ENCODE data around the gene UNK. TPM values are rescaled to one million over a fixed set of nuclear protein-coding genes. Genes with fewer than 3 reads are reported as not detected.
A peak's percentile ranks its signal among the peaks of the same experiment; 100 is the strongest.

The UNK gene
- total RNA-seq, result 10 to 100 TPM; 21.8 to 24.7 TPM

DNA sequence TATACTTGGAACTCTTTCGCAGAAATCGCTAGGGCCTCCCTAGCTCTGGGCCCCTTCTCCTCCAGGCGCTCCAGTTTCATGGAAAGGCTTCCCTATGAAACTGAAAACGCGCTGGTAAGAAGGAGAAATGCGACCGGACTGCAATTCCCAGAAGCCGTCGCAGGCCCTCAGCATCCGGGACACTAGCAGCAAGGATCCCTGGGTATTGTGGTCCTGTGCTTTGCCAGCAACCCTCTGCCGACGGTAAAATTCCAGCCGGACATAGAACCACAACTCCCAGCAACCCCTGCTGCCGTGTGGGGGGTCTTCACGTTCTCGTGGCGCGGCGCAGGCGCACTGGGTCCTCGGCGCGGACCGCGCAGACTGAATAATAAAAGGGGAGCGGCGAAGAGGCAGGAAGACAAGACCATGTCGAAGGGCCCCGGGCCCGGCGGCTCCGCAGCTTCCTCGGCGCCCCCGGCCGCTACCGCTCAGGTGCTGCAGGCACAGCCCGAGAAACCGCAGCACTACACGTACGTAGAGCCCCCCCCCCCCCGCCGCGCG lies at the start of gene UNK:
TSS of gene UNK (plus strand) at position 334 of the 543 bp plus-strand sequence. CDS start at position 409, 75 bp downstream.
- peaks cover 4% of the 10 kb centered on the region for H3K36me3 Mint-ChIP-seq
- peaks cover 1% of the 10 kb centered on the region for H3K27me3 Mint-ChIP-seq
- peak within 1 kb of the TSS; percentile 90 for H3K4me3 Mint-ChIP-seq
- peak; percentile 97 for DNase-seq
- POLR2A ChIA-PET, result interaction anchor here (0.9 to 4.7 kb wide), 5 partner anchors 8 to 287 kb away, joined by 3 to 57 read pairs (median 3); partner anchors contain the start of gene WBP2
- CTCF ChIA-PET, result interaction anchor here (1.5 to 2.7 kb wide), 5 partner anchors 19 to 71 kb away, joined by 4 to 15 read pairs (median 14); partner anchors contain the start of genes GALK1 and WBP2
- H3K27ac Mint-ChIP-seq, result peak within 1 kb of the TSS; percentile 98
- no peaks in the 10 kb centered on the region for H3K9me3 Mint-ChIP-seq
- H3K4me1 Mint-ChIP-seq (ENCODE audit: low read depth), result peaks cover 35% of the 10 kb centered on the region
- intact Hi-C loops (cut with micrococcal nuclease), result loop anchor here (1.0 to 10.0 kb wide), 7 partner anchors 48 to 490 kb away; partner anchors contain the start of genes GALR2, SRP68, TRIM65 and UBALD2

DNA sequence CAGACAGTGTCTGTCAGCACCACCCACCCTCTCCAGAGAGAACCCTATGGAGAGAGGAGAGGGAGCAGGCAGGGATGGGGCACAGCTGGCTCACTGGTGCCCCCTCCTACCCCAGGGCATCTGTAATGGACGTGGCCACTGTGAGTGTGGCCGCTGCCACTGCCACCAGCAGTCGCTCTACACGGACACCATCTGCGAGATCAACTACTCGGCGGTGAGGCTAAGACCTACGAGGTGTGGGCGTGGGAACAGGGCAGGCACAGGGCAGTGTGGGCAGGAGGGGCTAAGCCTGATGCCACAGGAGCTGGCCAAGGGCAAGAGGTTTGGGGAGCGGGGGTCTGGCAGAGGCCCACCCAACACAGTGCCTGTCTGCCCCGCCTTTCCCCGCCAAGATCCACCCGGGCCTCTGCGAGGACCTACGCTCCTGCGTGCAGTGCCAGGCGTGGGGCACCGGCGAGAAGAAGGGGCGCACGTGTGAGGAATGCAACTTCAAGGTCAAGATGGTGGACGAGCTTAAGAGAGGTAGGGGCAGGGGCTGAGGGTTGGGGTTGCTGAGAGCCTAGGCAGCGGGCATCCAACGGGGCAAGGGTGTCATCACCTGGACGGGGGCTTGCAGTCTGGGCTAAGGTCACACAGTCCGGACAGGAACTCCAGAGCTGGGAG lies 48.3 kb upstream of the UNK start:
- Mint-ChIP-seq H3K27ac (no peak overlapping the region), H3K9me3 (no peaks in the 10 kb centered on the region), H3K4me3 (no peak overlapping the region), H3K36me3 (no peaks in the 10 kb centered on the region), H3K27me3 (no peaks in the 10 kb centered on the region), H3K4me1 (ENCODE audit: low read depth) (peaks cover 5% of the 10 kb centered on the region)
- no peak for DNase-seq
- POLR2A ChIA-PET, result no interaction called here
- intact Hi-C loops (cut with micrococcal nuclease), result no loop called here
- CTCF ChIA-PET, result no interaction called here

DNA sequence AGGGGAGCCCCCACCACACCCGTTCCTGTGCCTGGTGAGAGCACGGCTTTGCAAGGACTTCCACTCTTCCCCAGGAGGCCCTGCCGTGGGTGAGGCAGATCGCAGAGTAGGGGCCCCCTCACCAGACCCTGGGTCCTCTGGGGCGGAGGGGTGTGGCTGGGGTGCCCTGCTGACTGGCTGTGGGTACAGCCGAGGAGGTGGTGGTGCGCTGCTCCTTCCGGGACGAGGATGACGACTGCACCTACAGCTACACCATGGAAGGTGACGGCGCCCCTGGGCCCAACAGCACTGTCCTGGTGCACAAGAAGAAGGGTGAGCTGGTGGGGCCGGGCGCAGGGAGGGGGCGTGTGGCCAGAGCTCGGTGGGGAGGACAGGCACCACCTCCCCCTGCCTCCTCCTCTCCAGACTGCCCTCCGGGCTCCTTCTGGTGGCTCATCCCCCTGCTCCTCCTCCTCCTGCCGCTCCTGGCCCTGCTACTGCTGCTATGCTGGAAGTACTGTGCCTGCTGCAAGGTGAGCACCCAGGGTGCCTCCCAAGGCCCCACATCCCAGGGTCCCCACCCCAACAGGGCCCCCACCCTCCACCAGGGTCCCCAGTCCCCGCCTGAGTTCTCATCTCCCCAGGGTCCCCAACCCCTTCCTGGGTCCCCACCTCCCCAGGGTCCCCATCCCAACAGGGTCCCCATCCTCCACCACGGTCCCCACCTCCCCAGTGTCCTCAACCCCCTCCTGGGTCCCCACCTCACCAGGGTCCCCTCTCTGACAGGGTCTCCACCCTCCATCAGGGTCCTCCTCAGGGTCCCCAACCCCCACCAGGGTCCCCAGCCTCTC lies 47.3 kb upstream of the UNK start:
- no peak for DNase-seq
- Mint-ChIP-seq H3K36me3 (no peaks in the 10 kb centered on the region), H3K4me1 (ENCODE audit: low read depth) (peaks cover 5% of the 10 kb centered on the region), H3K27me3 (no peaks in the 10 kb centered on the region), H3K4me3 (no peak overlapping the region), H3K27ac (no peak overlapping the region), H3K9me3 (no peaks in the 10 kb centered on the region)
- ChIA-PET POLR2A (no interaction called here), CTCF (interaction anchor here (1.0 to 2.7 kb wide), 5 partner anchors 11 to 63 kb away, joined by 3 to 38 read pairs (median 4); partner anchors contain the start of gene ITGB4)
- intact Hi-C loops (cut with micrococcal nuclease), result no loop called here

GRCh38 chr17:75738218-75738802 lies 46.3 kb upstream of the UNK start:
- Mint-ChIP-seq H3K9me3 (no peaks in the 10 kb centered on the region), H3K4me3 (no peak overlapping the region), H3K27ac (no peak overlapping the region), H3K27me3 (no peaks in the 10 kb centered on the region), H3K4me1 (ENCODE audit: low read depth) (peaks cover 5% of the 10 kb centered on the region), H3K36me3 (no peaks in the 10 kb centered on the region)
- ChIA-PET POLR2A (interaction anchor here (0.8 kb wide), 1 partner anchor 121 kb away, joined by 3 read pairs; no protein-coding TSS in a partner anchor), CTCF (interaction anchor here (0.7 to 2.7 kb wide), 7 partner anchors 10 to 201 kb away, joined by 3 to 38 read pairs (median 3); partner anchors contain the start of gene ITGB4)
- DNase-seq, result peak; percentile 70
- intact Hi-C loops (cut with micrococcal nuclease), result no loop called here

GRCh38 chr17:75739174-75739573 lies 45.4 kb upstream of the UNK start:
- H3K27ac Mint-ChIP-seq, result no peak overlapping the region
- H3K27me3 Mint-ChIP-seq, result no peaks in the 10 kb centered on the region
- ChIA-PET CTCF (interaction anchor here (0.6 to 2.7 kb wide), 5 partner anchors 9 to 202 kb away, joined by 3 to 38 read pairs (median 3); no protein-coding TSS in a partner anchor), POLR2A (interaction anchor here (0.8 kb wide), 1 partner anchor 122 kb away, joined by 3 read pairs; no protein-coding TSS in a partner anchor)
- peaks cover 5% of the 10 kb centered on the region for H3K4me1 Mint-ChIP-seq (ENCODE audit: low read depth)
- H3K9me3 Mint-ChIP-seq, result no peaks in the 10 kb centered on the region
- intact Hi-C loops (cut with micrococcal nuclease), result no loop called here
- no peak overlapping the region for H3K4me3 Mint-ChIP-seq
- H3K36me3 Mint-ChIP-seq, result no peaks in the 10 kb centered on the region
- DNase-seq, result no peak

DNA sequence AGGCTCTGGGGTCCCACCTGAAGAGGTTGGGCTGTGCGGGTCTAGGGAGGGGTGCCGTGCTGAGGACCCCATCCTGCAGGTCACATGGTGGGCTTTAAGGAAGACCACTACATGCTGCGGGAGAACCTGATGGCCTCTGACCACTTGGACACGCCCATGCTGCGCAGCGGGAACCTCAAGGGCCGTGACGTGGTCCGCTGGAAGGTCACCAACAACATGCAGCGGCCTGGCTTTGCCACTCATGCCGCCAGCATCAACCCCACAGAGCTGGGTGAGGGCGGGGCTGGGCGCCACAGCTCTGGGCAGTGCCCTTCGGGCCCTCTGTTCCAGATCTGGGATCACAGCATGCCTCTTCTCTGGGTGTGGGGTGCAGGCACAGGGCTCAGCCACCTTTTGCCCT lies 44.8 kb upstream of the UNK start:
- no peak overlapping the region for H3K27ac Mint-ChIP-seq
- POLR2A ChIA-PET, result no interaction called here
- peaks cover 4% of the 10 kb centered on the region for H3K4me1 Mint-ChIP-seq (ENCODE audit: low read depth)

GRCh38 chr17:75740215-75740614 lies 44.4 kb upstream of the UNK start:
- Mint-ChIP-seq H3K36me3 (no peaks in the 10 kb centered on the region), H3K4me1 (ENCODE audit: low read depth) (peaks cover 4% of the 10 kb centered on the region), H3K27ac (no peak overlapping the region), H3K9me3 (no peaks in the 10 kb centered on the region), H3K27me3 (no peaks in the 10 kb centered on the region), H3K4me3 (no peak overlapping the region)
- CTCF ChIA-PET, result interaction anchor here (0.9 to 3.0 kb wide), 3 partner anchors 9 to 107 kb away, joined by 3 to 9 read pairs (median 5); partner anchors contain the start of gene SMIM5
- intact Hi-C loops (cut with micrococcal nuclease), result no loop called here
- POLR2A ChIA-PET, result no interaction called here
- no peak for DNase-seq

More for the DNA sequence above, 44.8 kb upstream of the UNK start:
- no peak overlapping the region for H3K4me3 Mint-ChIP-seq
- CTCF ChIA-PET, result interaction anchor here (0.6 to 2.7 kb wide), 3 partner anchors 9 to 195 kb away, joined by 3 to 38 read pairs (median 3); no protein-coding TSS in a partner anchor
- intact Hi-C loops (cut with micrococcal nuclease), result no loop called here
- H3K27me3 Mint-ChIP-seq, result no peaks in the 10 kb centered on the region
- no peak for DNase-seq
- no peaks in the 10 kb centered on the region for H3K36me3 Mint-ChIP-seq
- H3K9me3 Mint-ChIP-seq, result no peaks in the 10 kb centered on the region

DNA sequence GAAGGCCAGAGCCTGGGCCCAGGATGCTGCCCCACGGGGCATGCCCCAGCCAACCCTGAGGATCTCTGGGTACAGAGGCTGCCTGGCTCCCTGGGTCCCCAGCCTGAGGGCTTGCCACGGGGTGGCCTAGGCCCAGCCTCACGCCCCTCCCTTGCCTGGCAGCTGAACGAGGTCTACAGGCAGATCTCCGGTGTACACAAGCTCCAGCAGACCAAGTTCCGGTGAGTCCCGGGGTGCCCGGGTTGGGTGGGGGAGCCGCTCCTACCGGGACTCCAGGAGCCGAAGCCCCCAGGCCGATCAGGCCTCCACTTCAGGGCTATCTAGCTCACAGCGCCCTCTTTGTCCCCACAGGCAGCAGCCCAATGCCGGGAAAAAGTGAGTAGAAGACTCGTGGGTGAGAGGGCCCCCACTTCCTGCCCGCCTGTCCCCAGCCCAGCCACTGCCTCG lies 44.0 kb upstream of the UNK start:
- Mint-ChIP-seq H3K27me3 (no peaks in the 10 kb centered on the region), H3K27ac (no peak overlapping the region), H3K9me3 (no peaks in the 10 kb centered on the region), H3K4me1 (ENCODE audit: low read depth) (peaks cover 4% of the 10 kb centered on the region), H3K36me3 (no peaks in the 10 kb centered on the region), H3K4me3 (no peak overlapping the region)
- ChIA-PET CTCF (interaction anchor here (0.9 to 3.0 kb wide), 3 partner anchors 9 to 107 kb away, joined by 3 to 9 read pairs (median 5); partner anchors contain the start of gene SMIM5), POLR2A (no interaction called here)
- DNase-seq, result no peak
- intact Hi-C loops (cut with micrococcal nuclease), result no loop called here

DNA sequence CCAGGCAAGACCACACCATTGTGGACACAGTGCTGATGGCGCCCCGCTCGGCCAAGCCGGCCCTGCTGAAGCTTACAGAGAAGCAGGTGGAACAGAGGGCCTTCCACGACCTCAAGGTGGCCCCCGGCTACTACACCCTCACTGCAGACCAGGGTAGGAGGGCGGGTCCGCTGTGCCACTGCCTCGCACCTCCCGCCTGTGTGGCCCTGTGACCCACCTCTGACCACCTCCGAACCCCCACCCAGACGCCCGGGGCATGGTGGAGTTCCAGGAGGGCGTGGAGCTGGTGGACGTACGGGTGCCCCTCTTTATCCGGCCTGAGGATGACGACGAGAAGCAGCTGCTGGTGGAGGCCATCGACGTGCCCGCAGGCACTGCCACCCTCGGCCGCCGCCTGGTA lies 42.3 kb upstream of the UNK start:
- CTCF ChIA-PET, result interaction anchor here (0.6 to 3.0 kb wide), 5 partner anchors 11 to 143 kb away, joined by 3 to 9 read pairs (median 4); partner anchors contain the start of gene SMIM5
- H3K4me3 Mint-ChIP-seq, result no peak overlapping the region
- intact Hi-C loops (cut with micrococcal nuclease), result no loop called here

DNA sequence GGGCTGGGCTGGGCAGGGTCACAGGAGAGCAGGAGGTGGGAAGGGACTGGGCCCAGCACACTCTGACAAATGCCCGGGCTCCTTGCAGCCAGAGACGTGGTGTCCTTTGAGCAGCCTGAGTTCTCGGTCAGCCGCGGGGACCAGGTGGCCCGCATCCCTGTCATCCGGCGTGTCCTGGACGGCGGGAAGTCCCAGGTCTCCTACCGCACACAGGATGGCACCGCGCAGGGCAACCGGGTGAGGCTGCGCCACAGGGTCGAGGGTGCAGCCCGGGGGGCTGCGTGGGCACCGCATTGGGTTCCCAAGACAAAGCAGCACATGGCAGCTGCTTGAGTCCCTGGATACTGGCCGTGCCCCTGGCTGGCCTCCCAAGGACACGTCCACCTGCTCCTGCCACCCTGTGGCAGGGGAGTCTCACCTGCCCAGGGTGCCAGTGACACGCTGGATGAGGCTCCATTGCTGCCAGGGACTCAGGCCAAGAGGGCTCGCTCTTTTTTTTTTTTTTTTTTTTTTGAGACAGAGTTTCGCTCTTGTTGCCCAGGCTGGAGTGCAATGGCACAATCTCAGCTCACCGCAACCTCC lies 40.9 kb upstream of the UNK start:
- peaks cover 3% of the 10 kb centered on the region for H3K4me1 Mint-ChIP-seq (ENCODE audit: low read depth)

More for the DNA sequence above, 42.3 kb upstream of the UNK start:
- no peaks in the 10 kb centered on the region for H3K27me3 Mint-ChIP-seq
- POLR2A ChIA-PET, result no interaction called here
- no peaks in the 10 kb centered on the region for H3K9me3 Mint-ChIP-seq
- H3K4me1 Mint-ChIP-seq (ENCODE audit: low read depth), result peaks cover 4% of the 10 kb centered on the region
- H3K36me3 Mint-ChIP-seq, result no peaks in the 10 kb centered on the region
- no peak overlapping the region for H3K27ac Mint-ChIP-seq
- no peak for DNase-seq

GRCh38 chr17:75748706-75749105 lies 35.9 kb upstream of the UNK start:
- CTCF ChIA-PET, result interaction anchor here (0.6 to 10.9 kb wide), 33 partner anchors 10 to 324 kb away, joined by 3 to 438 read pairs (median 6); partner anchors contain the start of genes GALK1, RECQL5, SAP30BP and SMIM5
- POLR2A ChIA-PET, result interaction anchor here (0.6 to 1.6 kb wide), 2 partner anchors 67 to 81 kb away, joined by 4 read pairs; partner anchors contain the start of genes RECQL5 and SAP30BP
- H3K4me1 Mint-ChIP-seq (ENCODE audit: low read depth), result peaks cover 15% of the 10 kb centered on the region
- H3K36me3 Mint-ChIP-seq, result no peaks in the 10 kb centered on the region
- H3K27me3 Mint-ChIP-seq, result no peaks in the 10 kb centered on the region
- H3K4me3 Mint-ChIP-seq, result no peak overlapping the region
- no peak for DNase-seq
- no peak overlapping the region for H3K27ac Mint-ChIP-seq
- no peaks in the 10 kb centered on the region for H3K9me3 Mint-ChIP-seq
- intact Hi-C loops (cut with micrococcal nuclease), result loop anchor here (1.0 kb wide), 1 partner anchor 73 kb away; no protein-coding TSS in a partner anchor

More for the DNA sequence above, 40.9 kb upstream of the UNK start:
- H3K27ac Mint-ChIP-seq, result no peak overlapping the region
- POLR2A ChIA-PET, result no interaction called here
- H3K9me3 Mint-ChIP-seq, result no peaks in the 10 kb centered on the region
- DNase-seq, result no peak
- no peak overlapping the region for H3K4me3 Mint-ChIP-seq
- intact Hi-C loops (cut with micrococcal nuclease), result no loop called here
- H3K27me3 Mint-ChIP-seq, result no peaks in the 10 kb centered on the region
- no peaks in the 10 kb centered on the region for H3K36me3 Mint-ChIP-seq
- CTCF ChIA-PET, result interaction anchor here (1.3 to 10.9 kb wide), 3 partner anchors 10 to 106 kb away, joined by 6 to 438 read pairs (median 151); partner anchors contain the start of gene SMIM5

Measured in activated CD4-positive, alpha-beta memory T cell treated with anti-CD3 and anti-CD28 coated beads for 36 hours (primary cell).